ENCODE measurements around the gene AACS. TPM values are rescaled to one million over a fixed set of nuclear protein-coding genes. Genes with fewer than 3 reads are reported as not detected.

The AACS gene
- total and polyA plus RNA-seq, 2 of the 8 experiments (the other 6 are each of a cell fraction or from before 2014, with no cell fraction given): 51.9 to 52.4 TPM

DNA sequence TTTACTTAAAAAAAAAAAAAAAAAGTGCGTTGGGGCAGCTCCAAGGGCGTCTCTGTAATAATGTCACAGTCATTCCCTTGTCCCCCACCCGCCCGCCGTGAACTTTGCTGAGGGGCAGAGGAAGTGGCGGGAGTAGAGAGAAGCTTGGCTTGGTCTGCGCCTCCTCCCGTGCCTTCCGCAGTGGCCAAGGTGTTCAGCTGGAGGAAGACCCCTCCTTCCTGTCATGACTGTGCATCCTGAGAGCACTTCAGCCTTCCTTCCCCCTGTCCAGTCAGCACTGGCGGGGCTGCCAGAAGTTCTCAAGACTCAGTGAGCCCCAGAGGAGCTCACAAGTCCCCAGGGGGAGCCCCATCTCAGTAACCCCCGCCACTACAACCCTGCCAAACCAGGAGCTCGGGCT, 32.2 kb downstream of the AACS start (continued):
- TF ChIP-seq, protein P1, sequence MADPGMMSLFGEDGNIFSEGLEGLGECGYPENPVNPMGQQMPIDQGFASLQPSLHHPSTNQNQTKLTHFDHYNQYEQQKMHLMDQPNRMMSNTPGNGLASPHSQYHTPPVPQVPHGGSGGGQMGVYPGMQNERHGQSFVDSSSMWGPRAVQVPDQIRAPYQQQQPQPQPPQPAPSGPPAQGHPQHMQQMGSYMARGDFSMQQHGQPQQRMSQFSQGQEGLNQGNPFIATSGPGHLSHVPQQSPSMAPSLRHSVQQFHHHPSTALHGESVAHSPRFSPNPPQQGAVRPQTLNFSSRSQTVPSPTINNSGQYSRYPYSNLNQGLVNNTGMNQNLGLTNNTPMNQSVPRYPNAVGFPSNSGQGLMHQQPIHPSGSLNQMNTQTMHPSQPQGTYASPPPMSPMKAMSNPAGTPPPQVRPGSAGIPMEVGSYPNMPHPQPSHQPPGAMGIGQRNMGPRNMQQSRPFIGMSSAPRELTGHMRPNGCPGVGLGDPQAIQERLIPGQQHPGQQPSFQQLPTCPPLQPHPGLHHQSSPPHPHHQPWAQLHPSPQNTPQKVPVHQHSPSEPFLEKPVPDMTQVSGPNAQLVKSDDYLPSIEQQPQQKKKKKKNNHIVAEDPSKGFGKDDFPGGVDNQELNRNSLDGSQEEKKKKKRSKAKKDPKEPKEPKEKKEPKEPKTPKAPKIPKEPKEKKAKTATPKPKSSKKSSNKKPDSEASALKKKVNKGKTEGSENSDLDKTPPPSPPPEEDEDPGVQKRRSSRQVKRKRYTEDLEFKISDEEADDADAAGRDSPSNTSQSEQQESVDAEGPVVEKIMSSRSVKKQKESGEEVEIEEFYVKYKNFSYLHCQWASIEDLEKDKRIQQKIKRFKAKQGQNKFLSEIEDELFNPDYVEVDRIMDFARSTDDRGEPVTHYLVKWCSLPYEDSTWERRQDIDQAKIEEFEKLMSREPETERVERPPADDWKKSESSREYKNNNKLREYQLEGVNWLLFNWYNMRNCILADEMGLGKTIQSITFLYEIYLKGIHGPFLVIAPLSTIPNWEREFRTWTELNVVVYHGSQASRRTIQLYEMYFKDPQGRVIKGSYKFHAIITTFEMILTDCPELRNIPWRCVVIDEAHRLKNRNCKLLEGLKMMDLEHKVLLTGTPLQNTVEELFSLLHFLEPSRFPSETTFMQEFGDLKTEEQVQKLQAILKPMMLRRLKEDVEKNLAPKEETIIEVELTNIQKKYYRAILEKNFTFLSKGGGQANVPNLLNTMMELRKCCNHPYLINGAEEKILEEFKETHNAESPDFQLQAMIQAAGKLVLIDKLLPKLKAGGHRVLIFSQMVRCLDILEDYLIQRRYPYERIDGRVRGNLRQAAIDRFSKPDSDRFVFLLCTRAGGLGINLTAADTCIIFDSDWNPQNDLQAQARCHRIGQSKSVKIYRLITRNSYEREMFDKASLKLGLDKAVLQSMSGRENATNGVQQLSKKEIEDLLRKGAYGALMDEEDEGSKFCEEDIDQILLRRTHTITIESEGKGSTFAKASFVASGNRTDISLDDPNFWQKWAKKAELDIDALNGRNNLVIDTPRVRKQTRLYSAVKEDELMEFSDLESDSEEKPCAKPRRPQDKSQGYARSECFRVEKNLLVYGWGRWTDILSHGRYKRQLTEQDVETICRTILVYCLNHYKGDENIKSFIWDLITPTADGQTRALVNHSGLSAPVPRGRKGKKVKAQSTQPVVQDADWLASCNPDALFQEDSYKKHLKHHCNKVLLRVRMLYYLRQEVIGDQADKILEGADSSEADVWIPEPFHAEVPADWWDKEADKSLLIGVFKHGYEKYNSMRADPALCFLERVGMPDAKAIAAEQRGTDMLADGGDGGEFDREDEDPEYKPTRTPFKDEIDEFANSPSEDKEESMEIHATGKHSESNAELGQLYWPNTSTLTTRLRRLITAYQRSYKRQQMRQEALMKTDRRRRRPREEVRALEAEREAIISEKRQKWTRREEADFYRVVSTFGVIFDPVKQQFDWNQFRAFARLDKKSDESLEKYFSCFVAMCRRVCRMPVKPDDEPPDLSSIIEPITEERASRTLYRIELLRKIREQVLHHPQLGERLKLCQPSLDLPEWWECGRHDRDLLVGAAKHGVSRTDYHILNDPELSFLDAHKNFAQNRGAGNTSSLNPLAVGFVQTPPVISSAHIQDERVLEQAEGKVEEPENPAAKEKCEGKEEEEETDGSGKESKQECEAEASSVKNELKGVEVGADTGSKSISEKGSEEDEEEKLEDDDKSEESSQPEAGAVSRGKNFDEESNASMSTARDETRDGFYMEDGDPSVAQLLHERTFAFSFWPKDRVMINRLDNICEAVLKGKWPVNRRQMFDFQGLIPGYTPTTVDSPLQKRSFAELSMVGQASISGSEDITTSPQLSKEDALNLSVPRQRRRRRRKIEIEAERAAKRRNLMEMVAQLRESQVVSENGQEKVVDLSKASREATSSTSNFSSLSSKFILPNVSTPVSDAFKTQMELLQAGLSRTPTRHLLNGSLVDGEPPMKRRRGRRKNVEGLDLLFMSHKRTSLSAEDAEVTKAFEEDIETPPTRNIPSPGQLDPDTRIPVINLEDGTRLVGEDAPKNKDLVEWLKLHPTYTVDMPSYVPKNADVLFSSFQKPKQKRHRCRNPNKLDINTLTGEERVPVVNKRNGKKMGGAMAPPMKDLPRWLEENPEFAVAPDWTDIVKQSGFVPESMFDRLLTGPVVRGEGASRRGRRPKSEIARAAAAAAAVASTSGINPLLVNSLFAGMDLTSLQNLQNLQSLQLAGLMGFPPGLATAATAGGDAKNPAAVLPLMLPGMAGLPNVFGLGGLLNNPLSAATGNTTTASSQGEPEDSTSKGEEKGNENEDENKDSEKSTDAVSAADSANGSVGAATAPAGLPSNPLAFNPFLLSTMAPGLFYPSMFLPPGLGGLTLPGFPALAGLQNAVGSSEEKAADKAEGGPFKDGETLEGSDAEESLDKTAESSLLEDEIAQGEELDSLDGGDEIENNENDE (IDR thresholded peaks at IDR 0.05; ENCODE audit: insufficient replicate concordance, low read length): no peak
- TF ChIP-seq, protein P2, sequence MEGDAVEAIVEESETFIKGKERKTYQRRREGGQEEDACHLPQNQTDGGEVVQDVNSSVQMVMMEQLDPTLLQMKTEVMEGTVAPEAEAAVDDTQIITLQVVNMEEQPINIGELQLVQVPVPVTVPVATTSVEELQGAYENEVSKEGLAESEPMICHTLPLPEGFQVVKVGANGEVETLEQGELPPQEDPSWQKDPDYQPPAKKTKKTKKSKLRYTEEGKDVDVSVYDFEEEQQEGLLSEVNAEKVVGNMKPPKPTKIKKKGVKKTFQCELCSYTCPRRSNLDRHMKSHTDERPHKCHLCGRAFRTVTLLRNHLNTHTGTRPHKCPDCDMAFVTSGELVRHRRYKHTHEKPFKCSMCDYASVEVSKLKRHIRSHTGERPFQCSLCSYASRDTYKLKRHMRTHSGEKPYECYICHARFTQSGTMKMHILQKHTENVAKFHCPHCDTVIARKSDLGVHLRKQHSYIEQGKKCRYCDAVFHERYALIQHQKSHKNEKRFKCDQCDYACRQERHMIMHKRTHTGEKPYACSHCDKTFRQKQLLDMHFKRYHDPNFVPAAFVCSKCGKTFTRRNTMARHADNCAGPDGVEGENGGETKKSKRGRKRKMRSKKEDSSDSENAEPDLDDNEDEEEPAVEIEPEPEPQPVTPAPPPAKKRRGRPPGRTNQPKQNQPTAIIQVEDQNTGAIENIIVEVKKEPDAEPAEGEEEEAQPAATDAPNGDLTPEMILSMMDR (IDR thresholded peaks at IDR 0.05; ENCODE audit: control extremely low read depth in 1 of 3, insufficient read depth in 1 of 3, low read depth in 1 of 3, low read length in 3 of 3): no peak
- TF ChIP-seq, protein P3, sequence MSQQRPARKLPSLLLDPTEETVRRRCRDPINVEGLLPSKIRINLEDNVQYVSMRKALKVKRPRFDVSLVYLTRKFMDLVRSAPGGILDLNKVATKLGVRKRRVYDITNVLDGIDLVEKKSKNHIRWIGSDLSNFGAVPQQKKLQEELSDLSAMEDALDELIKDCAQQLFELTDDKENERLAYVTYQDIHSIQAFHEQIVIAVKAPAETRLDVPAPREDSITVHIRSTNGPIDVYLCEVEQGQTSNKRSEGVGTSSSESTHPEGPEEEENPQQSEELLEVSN (IDR thresholded peaks at IDR 0.05): no peak
- no peak for TF ChIP-seq SP2 (IDR thresholded peaks at IDR 0.05; ENCODE audit: low read length)
- TF ChIP-seq BRCA1 (IDR thresholded peaks at IDR 0.05; ENCODE audit: low read depth, low read length): no peak

All from H1 (cell line).